GM21381 (cell line): Measurements from ENCODE around the gene CD4.

Experiments
- ATAC-seq: cut with Tn5 transposase; IDR thresholded peaks from one replicate; pipeline ENCODE4 v1.9.1; 2021; ENCODE audit warnings: mild to moderate bottlenecking, moderate library complexity; ENCODE audit not compliant: unreplicated experiment

CD4 gene

DNA sequence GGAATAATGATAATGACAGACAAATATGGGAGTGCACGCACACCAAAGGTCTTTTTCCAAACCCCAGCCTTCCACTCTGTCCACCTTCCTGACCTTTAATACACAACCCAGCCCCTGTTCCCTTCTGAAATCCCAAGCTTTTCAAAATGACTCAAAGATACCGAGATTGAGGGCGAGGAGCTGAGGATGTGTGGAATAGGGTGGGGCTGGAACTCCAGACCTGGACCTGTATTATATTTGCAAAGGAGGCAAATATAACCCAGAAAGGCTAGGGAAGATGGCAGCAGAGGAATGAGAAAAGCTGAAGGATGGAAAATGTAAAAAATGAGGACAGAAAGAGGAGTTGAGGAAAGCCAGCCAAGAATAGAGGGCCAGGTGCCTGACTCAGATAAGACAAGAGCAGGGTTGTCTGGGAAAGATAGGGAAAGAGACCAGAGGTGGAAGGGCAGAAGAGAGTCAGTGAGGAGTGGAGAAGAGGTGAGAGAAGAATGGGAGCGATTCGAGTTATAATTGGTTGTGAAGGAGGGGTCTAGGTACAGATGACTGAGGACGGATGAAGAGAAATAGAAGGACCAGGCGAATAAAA is 24.2 kb upstream of the CD4 start:
- ATAC-seq, result no peak

DNA sequence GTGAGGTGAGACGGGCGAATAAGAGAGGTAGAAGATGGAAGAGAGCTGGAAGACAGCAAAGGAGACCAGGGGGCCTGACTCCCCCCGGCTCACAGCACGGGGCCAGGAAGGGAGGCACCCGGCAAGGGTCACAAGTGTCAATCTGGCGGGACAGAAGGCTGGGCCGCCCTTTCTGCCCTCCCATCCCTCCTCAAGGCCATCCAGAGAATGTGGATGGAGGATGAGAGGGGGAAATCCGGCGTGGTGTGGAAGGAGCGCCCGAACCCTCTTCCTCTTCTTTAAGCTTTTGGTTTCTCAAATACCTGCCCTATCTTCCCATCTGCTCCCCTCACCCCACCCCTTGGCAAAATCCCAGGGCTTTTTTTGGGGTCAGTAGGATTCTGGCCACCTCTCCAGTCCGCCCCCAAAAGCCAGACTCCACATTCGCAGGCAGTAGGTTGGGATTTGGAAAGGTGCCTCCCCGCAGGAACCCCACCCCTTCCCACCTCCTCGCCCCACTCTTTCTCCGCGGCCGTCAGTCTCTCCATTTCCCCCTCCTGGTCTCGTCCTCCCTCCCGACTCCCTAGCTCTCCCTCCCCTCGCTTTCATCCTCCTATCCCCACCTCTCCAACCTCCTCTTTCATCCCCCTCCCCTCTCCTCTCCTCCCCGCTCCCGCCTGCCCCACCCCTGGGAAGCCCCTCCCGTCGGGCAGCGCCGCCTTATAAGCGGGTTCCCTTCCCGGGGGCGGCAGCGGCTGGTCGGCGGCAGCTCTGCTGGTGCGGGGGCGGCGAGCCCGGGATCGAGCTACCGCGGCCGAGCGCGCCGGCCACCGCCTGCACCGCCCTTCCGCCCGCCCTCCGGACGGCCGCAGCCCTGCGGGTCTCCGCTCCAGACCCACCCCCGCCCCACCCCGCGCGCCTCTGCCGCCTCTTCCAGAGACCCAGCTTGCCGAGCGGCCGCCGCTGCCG is 23.4 kb upstream of the CD4 start, which contains the start of gene PTMS:
Gene PTMS (plus strand): TSS at position 730 of the 948 bp plus-strand sequence. CDS start 343 bp downstream, outside the sequence.
- ATAC-seq, result peak; percentile 24

DNA sequence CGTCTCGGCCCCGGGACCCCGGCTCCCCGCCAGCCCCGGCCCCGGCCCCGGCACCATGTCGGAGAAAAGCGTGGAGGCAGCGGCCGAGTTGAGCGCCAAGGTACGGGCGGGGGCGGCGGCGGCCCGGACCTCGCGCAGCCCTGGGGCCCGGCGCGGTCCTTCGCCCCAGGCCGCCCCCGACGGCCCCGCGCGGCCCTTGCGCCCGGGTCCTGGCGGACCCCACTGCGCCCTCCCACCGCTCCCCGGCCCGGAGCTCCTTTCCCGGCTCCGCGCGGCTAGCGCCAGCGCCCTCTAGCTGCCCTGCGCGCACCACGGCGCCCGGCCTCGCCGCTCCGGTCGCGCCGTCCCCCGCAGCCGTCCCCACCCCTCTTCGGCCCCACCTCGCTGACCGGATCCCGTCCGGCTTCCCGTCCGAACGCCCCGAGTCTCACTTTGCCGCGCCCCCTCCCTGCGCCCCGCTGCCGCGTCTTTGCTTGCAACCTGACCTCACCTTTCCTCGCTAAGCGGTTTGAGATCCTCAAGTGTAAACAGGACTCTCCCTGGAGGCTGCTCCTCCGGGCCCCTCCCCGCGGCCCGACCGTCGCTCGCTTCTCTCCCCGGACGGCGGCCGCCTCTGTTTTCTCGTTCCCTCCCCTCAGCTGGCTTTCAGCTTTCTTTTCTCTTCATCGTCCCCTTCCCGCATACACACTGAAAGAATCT is 22.5 kb upstream of the CD4 start:
- ATAC-seq, result peak; percentile 47

DNA sequence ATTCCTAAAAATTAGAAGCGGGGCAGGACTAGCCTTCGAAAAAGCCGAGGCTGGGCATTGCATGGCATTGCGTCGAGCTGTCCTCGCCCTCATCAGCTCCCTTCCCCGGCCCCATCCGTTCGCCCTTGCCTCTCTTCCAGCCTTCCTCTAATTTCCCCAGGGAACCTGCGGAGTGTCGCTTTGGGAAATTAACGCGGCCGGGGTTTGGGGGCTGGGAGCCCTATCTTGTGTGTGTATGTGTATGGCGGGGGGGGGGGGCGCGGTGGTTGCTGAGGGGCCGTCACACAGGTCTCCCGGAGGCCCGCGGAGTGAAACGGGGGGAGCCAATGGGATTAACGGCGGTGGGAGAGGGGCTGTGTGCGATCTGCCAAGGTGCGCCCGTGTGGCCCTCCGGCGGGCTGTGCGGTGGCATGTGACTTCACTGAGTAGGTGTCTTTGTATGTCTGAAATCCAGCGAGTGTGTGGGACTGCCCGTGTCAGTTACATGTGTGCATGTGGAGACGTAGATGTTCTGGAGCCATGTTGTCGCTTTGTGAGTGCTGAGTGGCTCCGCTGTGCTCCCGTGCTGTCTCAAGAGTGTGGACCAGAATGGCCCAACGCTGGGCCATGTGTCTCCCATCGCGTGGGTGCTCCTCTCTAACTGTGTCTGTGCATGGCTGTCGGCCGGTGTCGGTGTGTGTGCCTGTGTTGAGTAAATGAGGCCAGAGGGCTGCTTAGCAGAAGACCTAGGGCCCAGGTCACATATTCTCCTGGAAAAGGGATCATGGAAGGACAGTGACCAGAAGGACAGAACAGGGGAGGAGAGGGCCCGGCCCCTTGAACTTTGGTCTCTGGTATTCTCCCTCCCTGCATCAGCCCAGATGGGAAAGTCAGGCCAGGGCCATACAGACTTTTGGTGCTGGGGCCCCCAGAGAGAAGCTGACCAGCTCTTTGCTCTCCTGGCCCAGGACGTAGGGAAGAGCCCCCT is 21.7 kb upstream of the CD4 start:
- no peak for ATAC-seq

DNA sequence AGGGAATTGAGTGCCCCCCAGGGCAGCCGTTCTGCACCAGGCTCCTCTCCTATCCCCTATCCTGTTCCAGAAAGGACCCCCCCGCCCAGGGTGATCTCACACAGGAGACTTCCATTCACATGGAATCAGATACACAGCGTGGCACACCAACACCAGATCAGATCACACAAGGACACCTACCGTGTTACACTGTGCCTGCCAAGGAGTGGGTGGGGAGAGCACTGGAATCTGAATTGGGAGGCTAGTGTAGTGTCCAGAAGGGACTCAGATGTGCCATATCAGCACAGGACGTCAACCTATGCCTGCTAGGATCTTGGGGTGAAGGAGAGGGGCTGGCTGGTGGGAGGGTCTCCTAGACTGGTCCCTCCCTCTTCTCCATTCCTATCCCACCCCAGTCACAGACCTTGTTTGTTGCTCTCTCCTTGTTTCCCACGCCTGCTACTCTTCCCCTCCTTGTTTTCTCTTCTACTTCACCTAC is 20.9 kb upstream of the CD4 start:
- ATAC-seq, result no peak

DNA sequence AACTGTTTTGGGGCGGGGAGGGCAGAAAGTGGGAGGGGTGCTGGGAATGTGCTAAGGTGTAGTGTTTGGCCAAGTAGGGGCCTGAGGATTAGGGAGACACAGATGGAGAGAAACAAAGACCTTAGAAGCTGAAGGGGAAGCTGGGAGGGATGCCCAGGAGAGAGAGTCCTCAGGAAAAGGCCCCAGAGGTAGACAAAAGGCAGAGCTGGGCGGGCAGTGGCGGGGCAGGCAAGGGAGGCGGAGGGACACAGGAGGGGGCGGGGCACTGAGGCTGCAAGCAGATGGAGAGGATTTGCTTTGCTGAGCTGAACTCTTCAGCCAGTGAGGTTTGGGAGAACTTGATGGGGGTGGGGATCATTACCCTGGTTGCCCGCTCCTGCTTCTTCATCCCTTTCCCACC is 20.3 kb upstream of the CD4 start:
- no peak for ATAC-seq

DNA sequence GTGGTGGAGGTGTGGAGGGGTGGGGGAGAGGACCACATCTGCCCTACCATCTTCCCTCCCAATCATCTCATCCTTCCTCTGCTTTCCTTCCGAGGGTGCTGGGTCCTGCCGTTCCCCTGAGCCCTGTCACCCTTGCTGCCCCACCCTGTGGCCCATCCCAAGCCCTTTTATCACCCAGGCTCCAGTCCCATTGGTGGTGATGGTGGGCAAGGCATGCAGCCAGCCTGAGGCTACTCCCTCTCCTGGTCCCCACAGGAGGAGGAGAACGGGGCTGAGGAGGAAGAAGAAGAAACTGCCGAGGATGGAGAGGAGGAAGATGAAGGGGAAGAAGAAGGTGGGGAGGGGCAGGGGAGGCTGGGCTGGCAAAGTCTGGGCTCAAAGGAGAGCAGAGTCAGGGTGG is 19.7 kb upstream of the CD4 start:
- ATAC-seq, result no peak

DNA sequence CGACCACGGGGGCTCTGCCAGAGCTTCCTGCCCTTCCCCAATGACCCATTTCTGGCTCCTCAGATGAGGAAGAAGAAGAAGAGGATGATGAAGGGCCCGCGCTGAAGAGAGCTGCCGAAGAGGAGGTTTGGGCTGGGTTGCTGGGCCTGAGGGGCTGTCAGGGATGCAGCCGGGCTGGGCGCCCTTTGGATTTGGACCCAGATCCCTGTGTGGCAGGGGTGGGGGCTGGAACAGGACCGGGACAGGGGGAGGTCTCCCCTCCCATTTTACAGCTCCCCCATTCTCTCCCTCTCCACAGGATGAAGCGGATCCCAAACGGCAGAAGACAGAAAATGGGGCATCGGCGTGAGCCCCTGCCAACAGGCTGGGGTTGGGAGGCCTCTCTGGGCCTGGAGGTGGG is 19.2 kb upstream of the CD4 start:
- no peak for ATAC-seq

DNA sequence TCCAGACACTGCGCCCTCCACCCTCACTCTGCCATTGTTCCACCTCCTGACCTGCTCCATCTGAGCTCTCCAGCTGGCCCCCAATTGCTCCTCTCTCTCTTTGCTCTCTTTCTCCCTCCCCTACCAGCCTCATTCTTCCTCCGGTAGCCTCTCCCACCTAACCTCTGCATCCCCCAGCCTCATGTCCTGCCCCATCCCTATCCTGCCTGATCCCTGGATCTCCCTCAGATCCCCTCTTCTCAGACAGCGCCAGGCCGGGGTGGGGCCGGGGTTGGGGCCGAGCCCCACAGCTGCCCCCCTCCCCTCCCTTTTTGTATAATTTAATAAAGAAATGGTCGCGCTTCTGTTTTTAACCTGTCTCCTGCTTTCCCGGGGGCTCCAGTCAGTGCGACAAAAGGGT is 18.7 kb upstream of the CD4 start:
- ATAC-seq, result no peak

DNA sequence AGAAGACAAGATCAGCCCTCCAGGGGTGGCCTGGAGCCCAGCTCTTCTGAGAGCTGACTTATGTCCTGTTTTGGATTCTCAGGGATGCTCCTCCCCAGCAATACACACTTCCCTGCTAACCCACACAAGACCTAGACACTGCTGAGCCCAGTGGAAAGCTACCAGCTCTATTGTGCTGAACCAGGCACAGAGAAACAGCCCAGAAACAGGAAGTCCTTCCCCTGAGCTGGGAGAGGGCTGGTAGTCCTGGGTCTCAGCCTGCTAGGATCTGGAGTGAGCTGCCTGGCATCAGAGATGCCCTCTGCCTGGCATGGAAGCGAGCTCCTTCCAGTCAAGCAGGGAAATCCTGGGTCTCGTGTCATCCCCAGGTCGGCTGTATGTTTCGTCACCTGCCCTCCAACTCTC is 18.2 kb upstream of the CD4 start:
- ATAC-seq, result no peak

DNA sequence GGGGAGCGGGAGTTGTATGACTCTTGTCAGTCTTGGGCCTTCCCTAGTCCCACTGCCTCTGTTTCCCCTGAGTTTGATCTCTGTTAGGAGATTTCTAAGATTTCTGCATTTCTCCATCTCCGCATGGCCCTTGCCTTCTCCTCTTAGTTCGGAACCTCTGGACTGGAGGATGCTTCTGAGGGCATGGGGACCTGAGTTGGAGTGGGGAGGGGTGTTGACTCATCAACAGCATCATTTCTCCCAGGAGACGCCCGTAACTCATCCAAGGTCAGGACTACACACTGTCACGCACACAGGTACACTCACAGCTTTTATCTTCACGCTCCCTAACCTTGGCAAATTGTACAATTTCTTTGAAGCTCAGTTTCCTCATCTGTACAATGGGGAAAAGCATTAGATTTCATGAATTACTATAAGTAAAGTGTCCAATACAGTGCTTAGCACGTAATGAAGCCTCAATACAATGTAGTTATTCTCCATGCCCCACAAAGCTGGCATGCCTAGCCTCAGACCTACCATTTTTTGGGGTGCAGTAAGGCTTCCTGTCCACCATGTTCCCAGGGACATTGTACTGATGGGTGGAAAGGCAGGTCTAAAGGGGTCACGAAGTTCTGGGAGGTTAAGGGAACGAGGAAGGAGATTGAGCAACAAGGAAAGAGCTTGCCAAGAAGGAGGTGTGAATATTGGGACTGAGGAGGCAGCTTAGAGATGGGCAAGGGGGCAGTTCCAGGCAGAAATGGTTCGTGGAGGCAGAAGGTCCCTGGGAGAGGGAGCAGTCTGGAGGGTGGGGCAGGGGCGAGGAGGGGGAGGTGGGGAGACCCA is 17.6 kb upstream of the CD4 start:
- ATAC-seq, result no peak

DNA sequence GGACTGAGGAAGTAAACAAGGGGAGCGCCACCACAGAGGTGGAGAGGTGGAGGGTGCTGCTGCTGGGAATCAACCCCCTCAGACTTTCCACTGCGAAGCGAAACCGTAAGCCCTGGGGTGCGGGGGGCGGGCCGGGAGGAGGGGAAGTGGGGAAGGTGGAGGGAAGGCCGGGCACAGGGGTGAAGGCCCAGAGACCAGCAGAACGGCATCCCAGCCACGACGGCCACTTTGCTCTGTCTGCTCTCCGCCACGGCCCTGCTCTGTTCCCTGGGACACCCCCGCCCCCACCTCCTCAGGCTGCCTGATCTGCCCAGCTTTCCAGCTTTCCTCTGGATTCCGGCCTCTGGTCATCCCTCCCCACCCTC is 17.0 kb upstream of the CD4 start, which contains the start of gene LAG3:
Gene LAG3 (plus strand): TSS at position 190 of the 365 bp plus-strand sequence. CDS start 333 bp downstream, outside the sequence.
- ATAC-seq, result no peak

DNA sequence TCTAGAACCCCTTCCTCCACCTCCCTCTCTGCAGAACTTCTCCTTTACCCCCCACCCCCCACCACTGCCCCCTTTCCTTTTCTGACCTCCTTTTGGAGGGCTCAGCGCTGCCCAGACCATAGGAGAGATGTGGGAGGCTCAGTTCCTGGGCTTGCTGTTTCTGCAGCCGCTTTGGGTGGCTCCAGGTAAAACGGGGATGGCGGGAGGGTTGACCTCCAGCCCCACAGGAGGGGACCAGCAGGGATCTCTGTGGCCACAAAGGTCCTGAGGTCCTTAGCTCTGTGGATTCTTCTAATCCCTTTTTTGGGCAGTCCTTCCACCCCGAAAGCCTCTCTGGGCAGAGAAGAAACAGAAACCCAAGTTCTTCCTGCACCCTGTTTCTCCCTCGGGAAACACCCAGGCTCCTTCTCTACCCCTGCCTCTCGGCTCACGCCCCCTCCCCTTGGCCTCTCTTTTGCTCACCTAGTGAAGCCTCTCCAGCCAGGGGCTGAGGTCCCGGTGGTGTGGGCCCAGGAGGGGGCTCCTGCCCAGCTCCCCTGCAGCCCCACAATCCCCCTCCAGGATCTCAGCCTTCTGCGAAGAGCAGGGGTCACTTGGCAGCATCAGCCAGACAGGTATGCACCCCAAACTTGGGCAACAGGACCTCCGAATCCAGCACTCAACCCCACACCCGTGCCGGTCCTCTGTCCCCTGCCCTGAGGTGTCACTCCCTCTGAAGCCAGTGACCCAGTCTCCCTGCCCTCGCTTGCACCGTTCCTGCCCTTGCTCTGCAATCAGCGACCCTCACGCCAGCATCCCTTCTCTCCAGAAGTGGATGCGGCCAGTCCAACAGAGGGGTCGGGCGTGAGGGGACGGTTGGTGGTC is 16.4 kb upstream of the CD4 start:
- no peak for ATAC-seq

DNA sequence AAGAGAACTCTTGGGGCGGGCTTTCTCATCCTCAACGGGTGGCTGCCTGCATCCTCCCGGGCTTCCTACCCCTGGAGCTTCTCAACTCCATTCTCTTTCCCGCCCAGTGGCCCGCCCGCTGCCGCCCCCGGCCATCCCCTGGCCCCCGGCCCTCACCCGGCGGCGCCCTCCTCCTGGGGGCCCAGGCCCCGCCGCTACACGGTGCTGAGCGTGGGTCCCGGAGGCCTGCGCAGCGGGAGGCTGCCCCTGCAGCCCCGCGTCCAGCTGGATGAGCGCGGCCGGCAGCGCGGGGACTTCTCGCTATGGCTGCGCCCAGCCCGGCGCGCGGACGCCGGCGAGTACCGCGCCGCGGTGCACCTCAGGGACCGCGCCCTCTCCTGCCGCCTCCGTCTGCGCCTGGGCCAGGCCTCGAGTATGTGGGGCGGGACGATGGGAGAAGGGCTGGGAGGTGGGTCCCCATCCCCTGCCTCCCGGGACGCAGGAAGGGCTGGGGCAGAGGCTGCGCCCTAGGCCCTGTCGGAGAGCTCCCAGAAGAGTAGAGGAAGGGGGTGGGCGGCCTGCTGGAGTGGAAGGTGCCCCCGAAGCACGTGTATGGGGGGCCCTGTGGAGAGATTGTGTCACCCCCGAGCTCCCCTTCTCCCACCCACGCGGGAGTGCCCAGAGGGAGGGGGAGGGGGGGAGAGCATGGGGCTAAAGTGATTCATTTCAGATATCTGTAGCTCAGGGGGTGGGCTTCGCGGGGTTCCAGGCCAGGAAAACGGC is 15.6 kb upstream of the CD4 start:
- ATAC-seq, result no peak

DNA sequence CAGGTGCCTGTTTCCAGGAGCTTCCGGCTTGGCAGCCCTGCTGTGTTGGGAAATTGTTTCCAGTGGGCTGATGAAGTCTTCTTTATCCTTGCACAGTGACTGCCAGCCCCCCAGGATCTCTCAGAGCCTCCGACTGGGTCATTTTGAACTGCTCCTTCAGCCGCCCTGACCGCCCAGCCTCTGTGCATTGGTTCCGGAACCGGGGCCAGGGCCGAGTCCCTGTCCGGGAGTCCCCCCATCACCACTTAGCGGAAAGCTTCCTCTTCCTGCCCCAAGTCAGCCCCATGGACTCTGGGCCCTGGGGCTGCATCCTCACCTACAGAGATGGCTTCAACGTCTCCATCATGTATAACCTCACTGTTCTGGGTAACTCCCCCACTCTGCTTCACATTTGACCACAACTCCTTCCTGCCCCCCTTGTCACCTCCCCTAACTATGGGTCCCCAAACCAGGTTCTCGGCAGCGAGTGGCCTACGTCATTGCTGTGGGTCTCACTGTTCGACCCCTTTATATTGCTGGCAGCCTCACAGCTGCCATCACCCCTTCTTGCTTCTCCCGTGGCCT is 14.7 kb upstream of the CD4 start:
- ATAC-seq, result no peak

DNA sequence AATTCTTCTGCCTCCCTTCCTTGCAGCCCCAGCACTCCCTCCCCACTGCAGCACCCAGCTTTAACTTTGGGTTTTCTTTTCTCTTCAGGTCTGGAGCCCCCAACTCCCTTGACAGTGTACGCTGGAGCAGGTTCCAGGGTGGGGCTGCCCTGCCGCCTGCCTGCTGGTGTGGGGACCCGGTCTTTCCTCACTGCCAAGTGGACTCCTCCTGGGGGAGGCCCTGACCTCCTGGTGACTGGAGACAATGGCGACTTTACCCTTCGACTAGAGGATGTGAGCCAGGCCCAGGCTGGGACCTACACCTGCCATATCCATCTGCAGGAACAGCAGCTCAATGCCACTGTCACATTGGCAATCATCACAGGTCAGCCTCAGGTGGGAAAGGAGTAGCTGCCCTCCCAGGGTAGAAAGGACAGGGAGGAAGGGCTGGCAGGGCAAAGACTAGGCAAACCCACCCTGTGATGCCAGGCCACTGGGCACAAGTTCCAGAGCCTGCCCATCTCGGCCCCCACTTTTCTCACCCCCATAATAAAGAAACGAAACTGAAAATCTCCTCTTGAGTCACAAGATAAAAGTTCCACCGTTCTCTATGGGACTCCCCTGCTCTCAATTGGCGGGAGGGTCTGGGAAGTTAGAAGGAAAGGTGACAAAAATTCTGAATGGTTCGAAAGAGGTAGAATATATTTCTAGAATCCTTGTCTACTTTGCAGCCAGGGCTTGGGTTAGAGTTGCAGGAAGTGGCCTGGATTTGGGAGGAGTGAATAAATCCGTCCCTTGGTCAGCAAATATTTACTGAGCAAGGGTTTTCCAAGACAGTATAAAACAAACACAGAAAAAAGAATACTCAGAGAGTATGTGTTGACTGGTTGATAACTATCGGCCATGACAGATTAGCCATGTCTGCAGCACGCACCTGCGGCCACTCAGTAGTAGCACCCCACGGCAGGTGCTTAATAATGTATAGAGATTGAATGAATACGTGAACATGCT is 13.8 kb upstream of the CD4 start:
- ATAC-seq, result no peak
